HG03139 (cell line): ENCODE measurements around the gene CDH4.

ENCODE experiments used
- ATAC-seq: cut with Tn5 transposase; IDR thresholded peaks from one replicate; pipeline ENCODE4 v1.9.1; 2021; ENCODE audit not compliant: unreplicated experiment

The CDH4 gene

DNA sequence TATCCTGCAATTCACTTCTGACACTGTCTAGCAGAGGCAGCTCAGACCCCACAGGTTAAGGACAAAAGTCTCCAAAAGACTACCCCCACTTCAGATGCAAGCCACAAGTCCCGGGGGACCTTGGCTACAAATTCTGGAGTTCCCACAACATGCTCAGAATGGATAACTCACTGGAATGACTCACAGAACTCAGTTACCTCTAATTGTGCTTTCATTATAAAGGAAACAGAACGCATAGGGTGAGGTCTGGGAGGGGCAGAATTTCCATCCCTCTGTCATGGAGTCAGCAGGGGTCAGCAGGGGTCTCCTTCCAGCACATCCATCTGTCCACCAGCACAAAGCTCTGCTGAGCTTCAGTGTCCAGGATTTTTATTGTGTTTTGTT, 184.2 kb downstream of the CDH4 start:
- no peak for ATAC-seq

DNA sequence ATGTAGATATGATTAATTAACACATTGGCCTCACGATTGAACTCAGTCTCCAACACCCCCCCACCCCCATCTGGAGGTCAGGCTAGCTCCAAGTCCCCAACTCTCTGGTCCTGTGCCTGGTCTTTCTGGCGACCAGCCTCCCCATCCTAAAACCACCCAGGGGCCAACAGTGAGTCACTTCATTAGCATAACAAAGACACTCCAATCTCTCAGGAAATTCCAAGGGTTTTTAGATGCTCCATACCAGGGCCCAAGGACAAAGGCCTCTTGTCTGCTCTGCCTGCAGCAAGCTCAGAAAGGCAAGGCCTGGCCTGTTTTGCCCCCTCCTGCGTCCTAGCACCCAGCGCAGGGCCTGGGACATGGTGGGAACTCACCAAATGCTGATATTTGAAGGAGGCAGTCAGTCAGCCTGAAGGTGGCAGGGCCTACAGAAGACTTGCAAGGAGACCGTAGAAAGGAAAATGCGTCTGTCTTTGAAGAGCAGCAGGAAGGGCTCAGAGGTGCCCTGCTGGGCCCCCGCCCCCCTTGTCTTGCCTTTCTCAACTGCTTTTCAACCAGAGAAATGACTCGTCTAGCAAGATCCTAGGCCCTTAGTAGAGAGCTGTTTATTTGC, 184.7 kb downstream of the CDH4 start:
- ATAC-seq = no peak

DNA sequence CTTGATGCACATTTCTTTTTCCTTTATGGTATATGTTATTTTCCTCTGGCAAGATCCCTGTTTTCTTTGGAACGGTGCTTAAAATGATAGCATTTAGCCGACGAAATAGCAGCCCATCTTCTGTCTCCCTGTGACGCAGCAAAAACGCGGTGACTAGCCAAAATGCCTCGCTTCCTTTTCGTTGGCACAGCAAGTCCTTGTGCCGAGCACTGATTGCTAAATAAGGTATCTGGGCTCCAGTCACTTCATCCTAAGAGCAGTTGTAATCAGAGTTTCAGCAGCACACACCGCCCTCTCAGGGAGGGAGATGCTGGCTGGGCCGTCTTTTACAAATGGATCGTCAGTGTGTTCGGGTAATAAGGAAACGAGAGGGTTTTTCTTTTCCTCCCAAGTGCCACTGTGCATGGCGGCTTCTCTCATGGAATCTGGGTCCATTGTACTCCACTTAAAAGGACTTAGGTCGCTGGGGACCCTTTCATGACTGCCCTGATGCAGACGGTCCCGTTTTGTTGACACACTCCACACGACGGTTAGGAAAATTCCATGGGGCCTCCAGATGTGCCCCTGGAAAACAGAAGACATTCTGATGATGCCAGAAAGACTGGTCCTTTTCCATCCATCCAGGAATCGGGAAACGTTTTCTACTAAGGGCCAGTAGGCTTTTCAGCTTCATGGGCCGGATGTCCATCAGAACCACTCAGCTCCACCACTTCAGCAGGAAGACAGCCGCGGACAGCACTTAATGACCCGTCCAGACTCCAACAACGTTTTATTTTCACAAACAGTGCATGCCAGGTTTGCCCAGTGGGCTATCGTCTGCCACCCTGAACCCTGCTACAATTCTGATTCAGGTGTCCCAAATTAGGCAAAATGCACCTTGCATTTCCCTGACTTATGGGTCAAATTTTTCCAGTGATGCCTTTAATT, 185.5 kb downstream of the CDH4 start:
- no peak for ATAC-seq

DNA sequence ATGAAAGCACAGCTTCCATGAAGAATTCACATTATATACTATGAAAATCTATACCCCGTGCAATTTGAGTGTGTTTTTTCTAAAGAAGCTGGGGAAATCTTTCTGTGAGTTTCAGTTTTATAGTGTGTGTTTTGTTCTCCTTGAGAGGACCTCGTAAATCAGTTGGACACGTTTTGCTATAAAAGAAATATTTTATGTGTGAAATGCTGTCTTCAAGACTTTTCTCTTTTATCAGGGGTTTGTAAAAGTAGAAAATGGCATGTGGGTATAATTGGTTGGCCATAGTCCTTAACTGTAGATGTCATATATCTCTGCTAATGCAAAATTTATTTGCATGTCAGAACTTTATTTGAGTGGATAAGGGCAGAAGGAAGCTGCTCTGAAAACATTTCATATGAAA, 186.2 kb downstream of the CDH4 start:
- ATAC-seq = no peak

DNA sequence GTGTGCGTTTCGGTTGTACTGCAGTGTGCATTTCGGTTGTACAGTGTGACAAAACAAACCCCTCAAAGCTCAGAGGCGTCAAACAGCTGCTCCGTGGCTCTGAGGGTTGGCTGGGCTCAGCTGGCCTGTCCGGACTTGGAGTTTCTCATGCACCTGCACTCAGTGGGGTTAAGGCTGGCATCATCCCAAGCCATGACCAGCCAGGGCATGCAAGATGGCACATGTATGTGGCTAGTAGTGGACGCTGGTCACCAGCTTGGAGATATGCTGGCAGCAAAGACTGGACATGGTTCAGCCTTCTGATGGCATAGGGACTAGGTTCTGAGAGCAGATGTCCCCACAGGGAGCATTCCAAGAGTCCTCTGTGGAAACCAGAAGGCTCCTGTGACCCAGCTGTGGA, 187.2 kb downstream of the CDH4 start:
- no peak for ATAC-seq

DNA sequence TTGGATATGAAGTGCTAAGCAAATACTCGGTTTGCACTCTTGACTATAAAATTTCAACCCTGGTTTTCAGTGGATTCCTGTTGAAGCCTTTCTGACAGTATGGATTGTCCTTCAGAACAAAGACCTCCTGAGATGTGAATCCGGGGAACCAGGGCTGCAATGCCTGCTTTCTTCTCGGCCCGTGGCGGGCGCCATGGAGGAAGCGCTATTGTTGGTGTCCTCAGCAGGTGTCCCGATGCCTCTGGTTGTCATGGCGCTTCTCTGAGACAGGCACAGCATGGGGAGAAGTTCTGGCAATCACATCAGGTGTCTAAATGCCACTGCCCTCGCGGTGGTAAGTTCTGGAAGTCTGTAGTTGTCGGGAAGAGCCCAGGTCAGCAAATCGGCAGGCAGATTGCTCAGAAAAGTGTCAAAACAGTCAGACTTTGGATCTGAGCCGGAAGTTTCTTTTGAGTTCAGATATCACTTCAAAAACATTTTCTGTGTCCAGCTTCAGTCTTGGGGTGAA, 188.5 kb downstream of the CDH4 start:
- ATAC-seq = no peak

DNA sequence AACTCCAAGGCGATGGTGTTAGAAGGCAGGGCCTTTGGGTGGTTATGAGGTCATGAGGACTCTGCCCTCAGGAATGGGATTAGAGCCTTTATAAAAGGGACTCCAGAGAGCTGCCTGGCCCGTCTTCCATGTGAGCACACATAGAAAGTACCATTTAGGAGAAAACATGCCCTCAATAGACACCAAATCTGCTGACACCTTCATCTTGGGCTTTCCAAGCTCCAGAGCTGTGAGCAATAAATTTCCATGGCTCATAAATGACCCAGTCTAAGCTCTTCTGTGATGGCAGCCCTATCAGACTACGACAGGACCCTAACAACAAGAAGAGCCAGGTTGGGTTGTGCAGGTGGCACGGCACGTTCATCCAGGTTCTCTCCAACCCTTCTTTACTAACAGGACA, 189.5 kb downstream of the CDH4 start:
- no peak for ATAC-seq

DNA sequence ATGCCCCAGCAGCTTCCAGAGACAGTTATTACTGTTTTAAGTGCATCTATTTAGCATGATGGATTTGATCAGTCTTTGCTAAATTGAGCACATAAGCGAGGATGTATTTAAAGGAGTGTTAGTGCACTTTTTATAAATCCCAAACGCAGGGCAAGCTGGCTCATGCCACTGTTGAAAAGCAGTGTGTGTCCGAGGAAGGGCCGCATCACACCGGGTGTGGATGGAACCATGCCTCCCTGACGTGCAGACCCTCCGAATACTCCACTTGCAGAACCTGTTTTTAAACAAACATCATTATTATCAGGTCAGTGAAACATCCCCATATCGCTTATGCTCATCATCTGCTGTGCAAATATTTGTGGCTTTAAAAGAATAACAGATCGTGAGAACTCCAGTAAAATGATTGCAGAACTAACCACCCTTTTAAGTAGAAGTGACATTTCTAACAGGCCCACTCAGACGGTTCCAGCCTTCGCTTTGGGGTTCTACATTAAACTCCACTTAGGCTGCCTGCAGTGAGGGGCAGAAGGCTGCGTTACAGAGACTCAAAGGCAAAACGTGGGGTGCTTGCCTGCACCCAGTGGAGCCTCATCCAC, 190.1 kb downstream of the CDH4 start:
- ATAC-seq = no peak

DNA sequence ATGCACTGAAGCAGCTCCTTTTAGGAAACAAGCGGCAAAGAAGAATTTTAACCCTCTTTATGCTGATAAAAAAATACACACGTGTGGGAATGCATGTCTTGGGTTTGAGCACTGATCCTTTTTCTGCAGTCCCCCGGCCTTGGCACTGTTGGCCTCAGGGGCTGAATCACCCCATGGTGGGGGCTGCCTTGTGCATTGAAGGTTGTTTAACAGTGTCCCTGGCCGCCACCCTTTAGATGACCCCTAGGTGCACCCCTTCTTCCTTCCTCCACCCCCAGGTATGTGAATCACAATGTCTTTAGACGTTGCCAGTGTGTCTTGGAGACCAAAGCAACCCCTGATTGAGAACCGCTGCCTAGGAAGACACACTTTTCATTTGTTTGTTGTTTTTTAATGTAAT, 190.7 kb downstream of the CDH4 start:
- no peak for ATAC-seq

DNA sequence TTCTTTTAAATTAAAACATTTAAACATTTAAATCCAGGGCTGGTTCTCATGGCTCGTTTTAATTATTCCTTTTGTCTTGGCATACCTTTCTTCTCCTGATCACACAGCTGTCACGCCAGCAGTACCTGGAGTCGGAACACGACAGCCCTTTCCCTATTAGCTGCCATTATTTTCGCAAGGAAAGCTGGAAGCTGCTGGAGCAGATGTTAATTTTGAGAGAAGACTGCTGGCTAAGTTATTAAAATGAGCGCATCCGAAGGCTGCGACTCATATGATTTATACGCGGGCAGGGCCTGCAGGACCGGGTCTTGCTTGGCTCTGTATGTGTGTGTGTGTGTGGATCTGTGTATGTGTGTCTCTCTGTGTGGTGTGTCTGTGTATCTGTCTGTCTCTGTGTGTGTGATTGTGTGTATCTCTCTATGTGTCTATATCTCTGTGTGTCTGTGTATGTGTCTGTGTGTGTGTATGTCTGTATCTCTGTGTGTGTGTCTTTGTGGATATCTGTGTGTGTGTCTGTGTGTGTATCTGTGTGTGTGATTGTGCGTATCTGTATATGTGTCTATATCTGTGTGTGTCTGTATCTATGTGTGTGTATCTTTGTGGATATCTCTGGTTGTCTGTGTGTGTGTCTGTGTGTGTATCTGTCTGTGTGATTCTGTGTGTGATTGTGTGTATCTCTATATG, 191.5 kb downstream of the CDH4 start:
- ATAC-seq = no peak

DNA sequence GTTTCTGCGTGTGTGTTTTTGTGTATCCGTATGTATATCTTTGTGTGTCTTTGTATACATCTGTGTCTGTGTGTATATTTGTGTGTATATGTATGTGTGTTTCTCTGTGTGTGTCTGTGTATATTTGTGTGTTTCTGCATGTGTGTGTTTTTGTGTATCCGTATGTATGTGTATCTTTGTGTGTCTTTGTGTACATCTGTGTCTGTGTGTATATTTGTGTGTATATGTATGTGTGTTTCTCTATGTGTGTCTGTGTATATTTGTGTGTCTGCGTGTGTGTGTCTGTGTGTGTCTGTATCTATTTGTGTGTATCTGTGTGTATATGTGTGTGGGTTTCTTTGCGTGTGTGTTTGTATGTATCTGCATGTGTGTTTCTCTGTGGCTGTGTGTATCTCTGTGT, 192.6 kb downstream of the CDH4 start:
- no peak for ATAC-seq

DNA sequence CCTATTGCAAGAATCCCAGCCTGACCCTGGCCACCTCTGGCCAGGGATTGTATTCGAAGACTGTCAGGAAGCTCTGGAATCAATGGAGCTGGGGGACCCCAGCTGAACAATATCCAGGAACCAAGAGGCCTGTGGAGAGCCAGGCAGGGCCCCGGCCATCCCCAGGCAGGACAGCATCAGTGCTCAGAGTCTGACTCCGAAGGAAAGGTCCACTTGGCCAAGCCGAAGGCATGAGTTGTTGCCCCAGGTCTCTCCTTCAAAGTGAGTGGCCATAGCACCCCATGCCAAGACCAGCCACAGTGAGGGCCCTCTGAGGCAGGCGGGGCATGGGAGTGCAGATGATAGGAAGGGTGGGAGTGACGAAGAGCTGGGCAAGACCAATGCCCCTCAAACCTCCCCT, 193.1 kb downstream of the CDH4 start:
- ATAC-seq = no peak

DNA sequence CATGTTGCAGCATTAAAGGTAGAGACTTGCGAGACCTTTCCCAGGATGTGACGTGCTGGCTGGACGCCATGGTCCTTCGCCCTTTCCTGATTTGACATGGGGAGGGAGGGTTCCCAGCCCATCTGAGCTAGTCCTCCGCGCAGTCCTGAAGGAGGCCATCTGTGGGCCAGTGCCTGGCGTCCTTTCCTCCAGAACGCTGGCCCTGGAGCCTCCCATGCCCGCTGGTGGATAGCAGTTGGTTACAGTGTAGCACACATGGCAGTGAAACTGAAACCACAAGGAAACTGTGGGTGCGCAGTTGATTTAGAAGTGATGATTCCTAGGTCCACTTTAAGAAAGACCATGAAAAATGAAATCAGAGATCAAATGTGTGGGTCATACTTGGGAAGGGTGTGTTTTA, 193.7 kb downstream of the CDH4 start:
- no peak for ATAC-seq

DNA sequence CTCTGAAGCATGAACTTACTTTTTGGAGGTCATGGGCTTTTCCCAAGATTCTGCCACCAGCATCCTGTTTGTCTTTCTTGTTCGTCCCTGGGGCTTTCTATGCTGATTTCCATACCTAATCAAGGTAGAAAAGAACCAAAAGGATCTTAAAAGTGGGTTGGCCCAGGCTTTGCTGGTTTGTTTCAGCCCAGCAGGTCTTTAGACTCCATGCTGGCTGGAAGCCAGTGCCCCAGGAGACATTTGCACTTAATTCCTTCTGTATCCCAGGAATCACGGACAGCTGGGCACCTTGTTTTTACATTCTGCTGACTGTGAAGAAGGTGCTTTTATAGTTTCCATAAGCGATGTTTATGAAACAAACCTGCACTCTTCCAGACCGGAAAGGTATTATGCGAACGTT, 195.9 kb downstream of the CDH4 start:
- no peak for ATAC-seq

DNA sequence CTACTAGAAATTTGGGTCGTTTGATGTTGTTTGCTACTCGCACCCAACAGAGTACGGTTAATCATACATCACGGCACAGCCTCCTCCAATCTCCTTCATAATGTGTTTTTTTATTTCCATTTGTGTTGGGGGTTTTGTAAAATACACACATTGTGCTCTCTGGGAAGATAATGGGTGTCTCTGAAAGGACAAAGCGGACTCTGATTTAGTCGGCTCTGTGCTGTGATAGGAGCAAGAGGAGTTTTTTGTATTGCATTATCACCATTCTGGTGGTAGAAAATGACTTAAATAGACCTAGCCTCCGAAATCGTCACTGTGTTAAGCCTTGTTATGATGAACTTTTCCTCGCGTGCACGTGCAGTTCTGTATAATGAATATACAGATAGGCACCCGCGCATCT, 196.3 kb downstream of the CDH4 start:
- no peak for ATAC-seq

DNA sequence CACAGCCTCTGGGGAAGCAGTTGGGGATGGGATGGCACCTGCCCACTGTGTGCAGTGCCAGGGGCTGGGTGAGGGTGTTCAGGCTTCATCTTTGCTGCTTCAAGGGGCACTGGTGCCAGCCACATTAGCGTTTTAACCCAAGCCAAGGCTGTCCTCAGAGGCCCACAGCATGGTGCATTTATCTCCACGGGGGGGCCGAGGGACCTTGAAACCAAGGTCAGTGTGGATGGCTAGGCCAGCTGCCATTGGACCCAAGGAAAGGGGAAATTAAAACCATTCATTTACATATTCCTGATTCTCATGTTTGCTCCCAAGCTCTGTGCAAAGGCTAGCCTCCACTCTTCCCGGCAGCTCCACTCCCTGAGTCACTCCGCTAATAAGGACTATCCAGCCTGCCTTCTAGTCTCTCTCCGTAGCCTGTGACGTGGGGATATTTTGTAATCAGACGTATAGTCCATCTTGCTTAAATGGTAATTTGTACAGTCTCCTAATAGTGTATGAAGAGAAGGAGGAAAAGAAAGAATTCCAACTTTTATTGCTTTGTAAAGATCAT, 197.1 kb downstream of the CDH4 start:
- ATAC-seq = no peak

DNA sequence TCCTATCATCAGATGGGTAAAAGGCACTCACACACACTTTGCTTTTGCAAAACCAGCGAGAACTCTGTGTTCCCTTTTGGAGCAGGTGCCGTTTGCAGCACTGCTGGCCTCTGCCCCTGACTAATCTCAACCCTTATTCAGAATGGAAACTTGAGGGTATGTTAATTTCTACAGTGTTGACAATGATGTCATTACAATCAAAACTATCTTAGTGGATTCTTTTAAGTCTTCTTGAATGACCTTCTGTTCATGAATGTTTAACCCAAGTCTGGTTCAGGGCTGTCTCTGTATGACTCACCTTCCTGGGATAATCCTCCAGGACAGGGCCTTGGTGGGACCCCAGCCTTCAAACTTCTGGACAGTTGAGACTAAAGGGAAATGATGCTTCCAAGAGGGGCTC, 197.9 kb downstream of the CDH4 start:
- no peak for ATAC-seq

DNA sequence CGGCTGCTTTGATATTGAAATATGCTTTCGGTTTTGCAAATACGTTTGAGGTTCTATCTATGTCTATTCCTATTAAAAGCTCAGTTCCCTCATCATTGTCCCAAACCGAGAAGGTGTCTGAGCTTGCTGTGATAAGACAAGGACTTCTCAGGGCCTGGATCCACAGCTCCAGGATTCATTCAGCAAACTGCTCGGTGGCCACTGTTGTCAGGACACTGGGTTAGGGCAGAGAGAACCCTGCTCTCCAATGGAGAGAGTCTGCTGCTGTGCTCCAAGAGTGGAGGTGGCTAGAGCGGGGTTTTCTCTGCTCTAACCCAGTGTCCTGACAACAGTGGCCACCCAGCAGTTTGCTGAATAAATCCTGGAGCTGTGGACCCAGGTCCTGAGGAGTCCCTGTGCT, 198.5 kb downstream of the CDH4 start:
- no peak for ATAC-seq

DNA sequence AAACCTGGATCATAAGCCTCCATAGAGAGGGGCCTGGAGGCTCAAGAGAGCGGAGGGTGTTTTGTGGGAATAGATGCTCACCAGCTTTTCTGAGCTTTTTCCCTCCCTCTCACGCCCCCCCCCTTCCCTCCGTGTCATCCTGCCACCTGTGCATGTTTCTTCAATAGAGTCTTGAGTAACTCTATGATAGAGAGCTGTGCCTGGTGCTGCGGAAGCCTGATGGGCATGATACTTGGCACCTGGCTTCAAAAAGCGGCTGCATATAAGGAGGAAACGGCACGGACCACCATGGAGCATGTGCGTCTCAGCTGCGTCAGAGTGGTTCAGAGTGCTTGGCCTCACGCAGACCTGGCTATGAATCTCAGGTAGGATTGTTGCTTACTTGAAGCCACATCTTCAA, 198.9 kb downstream of the CDH4 start:
- ATAC-seq = no peak

DNA sequence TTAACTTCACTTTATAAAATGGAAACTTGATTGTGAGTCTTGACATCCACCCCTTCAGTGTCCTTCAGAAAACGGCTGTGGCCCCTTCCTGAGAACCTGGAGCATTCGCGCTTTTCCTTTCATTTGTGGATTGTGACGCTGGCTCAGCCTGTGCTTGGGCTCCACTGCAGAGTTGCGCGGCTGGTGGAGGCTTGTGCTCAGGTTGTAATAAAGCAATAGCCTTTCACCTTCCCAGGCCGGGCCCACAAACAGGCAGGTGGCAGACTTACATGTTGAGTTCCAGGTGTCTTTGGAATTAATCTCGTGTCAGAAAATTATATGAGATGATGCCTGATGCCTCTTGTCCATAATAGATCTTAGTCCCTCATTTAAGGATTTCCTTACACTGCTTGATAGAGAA, 199.9 kb downstream of the CDH4 start:
- ATAC-seq = no peak

DNA sequence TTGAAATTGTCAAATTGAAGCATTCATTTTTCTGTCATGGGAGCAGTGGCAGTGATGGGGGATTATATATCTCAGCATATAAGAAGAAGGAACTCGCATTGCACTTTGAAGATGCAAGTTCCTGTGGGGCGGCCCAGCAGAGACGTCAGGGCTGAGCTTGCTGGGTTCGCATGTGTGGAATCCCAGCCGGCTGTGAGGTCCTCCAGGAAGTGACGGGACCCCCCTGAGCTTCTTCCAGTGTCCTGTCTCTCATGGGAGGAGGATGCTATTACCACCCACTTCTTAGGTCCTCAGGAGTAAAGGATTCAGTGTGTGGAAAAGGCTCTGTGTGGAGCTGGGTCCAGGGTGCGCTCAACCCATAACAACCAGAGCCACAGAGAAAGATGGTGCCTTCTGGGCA, 201.2 kb downstream of the CDH4 start:
- no peak for ATAC-seq
